MM.1S (cell line): Measurements from ENCODE around the gene LHPP.

ENCODE experiments used
- EZH2 ChIP-seq: fragments of 300-600 bp; sonication (generic); optimal IDR thresholded peaks from 2 replicates; pipeline ENCODE3; 2017; ENCODE audit warnings: low read depth, mild to moderate bottlenecking, antibody characterized with exemption, low read length, mixed read lengths
- EZH2phosphoT487 ChIP-seq: fragments of 300-600 bp; sonication (generic); IDR thresholded peaks from 2 replicates; pipeline ENCODE4 v1.6.1; 2018; ENCODE audit warnings: antibody characterized with exemption, low read length
- TF ChIP-seq, protein P1 (sequence below): fragments of 300-600 bp; sonication (generic); IDR thresholded peaks from 2 replicates; pipeline ENCODE4 v1.5.1; 2016; ENCODE audit warnings: antibody characterized with exemption, low read length, mixed read lengths

GRCh38 chr10:124560377-124561105, 98.9 kb downstream of the LHPP start:
- TF ChIP-seq EZH2phosphoT487 (no peak), EZH2 (no peak)
- TF ChIP-seq, protein P1, sequence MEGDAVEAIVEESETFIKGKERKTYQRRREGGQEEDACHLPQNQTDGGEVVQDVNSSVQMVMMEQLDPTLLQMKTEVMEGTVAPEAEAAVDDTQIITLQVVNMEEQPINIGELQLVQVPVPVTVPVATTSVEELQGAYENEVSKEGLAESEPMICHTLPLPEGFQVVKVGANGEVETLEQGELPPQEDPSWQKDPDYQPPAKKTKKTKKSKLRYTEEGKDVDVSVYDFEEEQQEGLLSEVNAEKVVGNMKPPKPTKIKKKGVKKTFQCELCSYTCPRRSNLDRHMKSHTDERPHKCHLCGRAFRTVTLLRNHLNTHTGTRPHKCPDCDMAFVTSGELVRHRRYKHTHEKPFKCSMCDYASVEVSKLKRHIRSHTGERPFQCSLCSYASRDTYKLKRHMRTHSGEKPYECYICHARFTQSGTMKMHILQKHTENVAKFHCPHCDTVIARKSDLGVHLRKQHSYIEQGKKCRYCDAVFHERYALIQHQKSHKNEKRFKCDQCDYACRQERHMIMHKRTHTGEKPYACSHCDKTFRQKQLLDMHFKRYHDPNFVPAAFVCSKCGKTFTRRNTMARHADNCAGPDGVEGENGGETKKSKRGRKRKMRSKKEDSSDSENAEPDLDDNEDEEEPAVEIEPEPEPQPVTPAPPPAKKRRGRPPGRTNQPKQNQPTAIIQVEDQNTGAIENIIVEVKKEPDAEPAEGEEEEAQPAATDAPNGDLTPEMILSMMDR = no peak
